Muscle layer of colon (tissue), 2 donors: ENCODE measurements around the gene IL4.

Experiments
- H3K27ac ChIP-seq: one replicate; pipeline ENCODE4 v1.7.0; 2013; ENCODE audit warnings: low read depth, mild to moderate bottlenecking, low read length, moderate library complexity
- H3K27me3 ChIP-seq, 2 donors: one replicate each; pipeline ENCODE4 v1.7.0; 2013; ENCODE audit warnings: low read length in 2 of 2, mild to moderate bottlenecking in 2 of 2; ENCODE audit not compliant: insufficient read depth in 2 of 2, control insufficient read depth in 1 of 2
- H3K36me3 ChIP-seq: one replicate; pipeline ENCODE4 v1.7.0; 2013; ENCODE audit warnings: mild to moderate bottlenecking, low read length; ENCODE audit not compliant: insufficient read depth
- H3K4me1 ChIP-seq: one replicate; pipeline ENCODE4 v1.7.0; 2013; ENCODE audit warnings: mild to moderate bottlenecking, low read length; ENCODE audit not compliant: insufficient read depth
- H3K4me3 ChIP-seq, 2 donors: one replicate each; pipeline ENCODE4 v1.7.0; 2013; ENCODE audit warnings: low read length in 2 of 2, low read depth in 1 of 2, mild to moderate bottlenecking in 1 of 2, moderate library complexity in 1 of 2
- H3K9ac ChIP-seq: one replicate; pipeline ENCODE4 v1.7.0; 2013; ENCODE audit warnings: low read length
- H3K9me3 ChIP-seq: one replicate; pipeline ENCODE4 v1.7.0; 2013; ENCODE audit warnings: mild to moderate bottlenecking, low read length
- donor health status: abdominal sarcoma.
- donor health status: Adenocarcinoma of cecum.

IL4 gene

DNA sequence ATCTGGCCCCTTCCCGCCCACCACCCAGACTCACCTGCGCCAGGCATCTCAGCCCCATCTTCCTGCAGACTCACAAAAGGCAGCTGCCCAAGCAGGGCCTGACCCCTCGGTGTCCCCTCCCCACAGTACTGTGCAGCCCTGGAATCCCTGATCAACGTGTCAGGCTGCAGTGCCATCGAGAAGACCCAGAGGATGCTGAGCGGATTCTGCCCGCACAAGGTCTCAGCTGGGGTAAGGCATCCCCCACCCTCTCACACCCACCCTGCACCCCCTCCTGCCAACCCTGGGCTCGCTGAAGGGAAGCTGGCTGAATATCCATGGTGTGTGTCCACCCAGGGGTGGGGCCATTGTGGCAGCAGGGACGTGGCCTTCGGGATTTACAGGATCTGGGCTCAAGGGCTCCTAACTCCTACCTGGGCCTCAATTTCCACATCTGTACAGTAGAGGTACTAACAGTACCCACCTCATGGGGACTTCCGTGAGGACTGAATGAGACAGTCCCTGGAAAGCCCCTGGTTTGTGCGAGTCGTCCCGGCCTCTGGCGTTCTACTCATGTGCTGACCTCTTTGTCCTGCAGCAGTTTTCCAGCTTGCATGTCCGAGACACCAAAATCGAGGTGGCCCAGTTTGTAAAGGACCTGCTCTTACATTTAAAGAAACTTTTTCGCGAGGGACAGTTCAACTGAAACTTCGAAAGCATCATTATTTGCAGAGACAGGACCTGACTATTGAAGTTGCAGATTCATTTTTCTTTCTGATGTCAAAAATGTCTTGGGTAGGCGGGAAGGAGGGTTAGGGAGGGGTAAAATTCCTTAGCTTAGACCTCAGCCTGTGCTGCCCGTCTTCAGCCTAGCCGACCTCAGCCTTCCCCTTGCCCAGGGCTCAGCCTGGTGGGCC, 13.9 kb upstream of the IL4 start:
- peaks cover 8% of the 10 kb centered on the region for H3K4me1 ChIP-seq

GRCh38 chr5:132661231-132662003, 12.4 kb upstream of the IL4 start:
- Histone ChIP-seq H3K9me3 (no peaks in the 10 kb centered on the region), H3K27ac (no peak overlapping the region)

More for the DNA sequence above, 13.9 kb upstream of the IL4 start:
- no peaks in the 10 kb centered on the region for H3K36me3 ChIP-seq
- no peak overlapping the region for H3K9ac ChIP-seq
- no peak overlapping the region for H3K4me3 ChIP-seq
- no peaks in the 10 kb centered on the region for H3K9me3 ChIP-seq
- H3K27ac ChIP-seq, result no peak overlapping the region
- peaks cover 5 to 23% of the 10 kb centered on the region in 2 donors for H3K27me3 ChIP-seq

GRCh38 chr5:132662004-132662401, 11.8 kb upstream of the IL4 start:
- H3K36me3 ChIP-seq, result no peaks in the 10 kb centered on the region
- no peak overlapping the region for H3K9ac ChIP-seq

More at GRCh38 chr5:132661231-132662003, 12.4 kb upstream of the IL4 start:
- no peak overlapping the region for H3K9ac ChIP-seq
- peaks cover 4% of the 10 kb centered on the region for H3K4me1 ChIP-seq
- H3K4me3 ChIP-seq, result no peak overlapping the region
- H3K36me3 ChIP-seq, result no peaks in the 10 kb centered on the region
- peaks cover 5 to 9% of the 10 kb centered on the region in 2 donors for H3K27me3 ChIP-seq

GRCh38 chr5:132662925-132663770, 10.6 kb upstream of the IL4 start:
- no peaks in the 10 kb centered on the region for H3K27me3 ChIP-seq
- H3K4me3 ChIP-seq, result no peak overlapping the region
- no peaks in the 10 kb centered on the region for H3K36me3 ChIP-seq
- H3K27ac ChIP-seq, result no peak overlapping the region
- no peaks in the 10 kb centered on the region for H3K9me3 ChIP-seq
- H3K9ac ChIP-seq, result no peak overlapping the region
- H3K4me1 ChIP-seq, result no peaks in the 10 kb centered on the region

More at GRCh38 chr5:132662004-132662401, 11.8 kb upstream of the IL4 start:
- no peaks in the 10 kb centered on the region for H3K4me1 ChIP-seq
- H3K27me3 ChIP-seq, result peaks cover 0 to 3% of the 10 kb centered on the region in 2 donors
- H3K4me3 ChIP-seq, result no peak overlapping the region
- H3K9me3 ChIP-seq, result no peaks in the 10 kb centered on the region
- H3K27ac ChIP-seq, result no peak overlapping the region

GRCh38 chr5:132663771-132664695, 9.8 kb upstream of the IL4 start:
- Histone ChIP-seq H3K9ac (no peak overlapping the region), H3K4me1 (no peaks in the 10 kb centered on the region), H3K27ac (no peak overlapping the region), H3K9me3 (no peaks in the 10 kb centered on the region), H3K36me3 (no peaks in the 10 kb centered on the region), H3K27me3 (no peaks in the 10 kb centered on the region), H3K4me3 (no peak overlapping the region)

GRCh38 chr5:132664696-132665209, 9.0 kb upstream of the IL4 start:
- Histone ChIP-seq H3K27me3 (no peaks in the 10 kb centered on the region), H3K27ac (no peak overlapping the region), H3K4me3 (no peak overlapping the region), H3K4me1 (no peaks in the 10 kb centered on the region), H3K36me3 (no peaks in the 10 kb centered on the region), H3K9me3 (no peaks in the 10 kb centered on the region), H3K9ac (no peak overlapping the region)

DNA sequence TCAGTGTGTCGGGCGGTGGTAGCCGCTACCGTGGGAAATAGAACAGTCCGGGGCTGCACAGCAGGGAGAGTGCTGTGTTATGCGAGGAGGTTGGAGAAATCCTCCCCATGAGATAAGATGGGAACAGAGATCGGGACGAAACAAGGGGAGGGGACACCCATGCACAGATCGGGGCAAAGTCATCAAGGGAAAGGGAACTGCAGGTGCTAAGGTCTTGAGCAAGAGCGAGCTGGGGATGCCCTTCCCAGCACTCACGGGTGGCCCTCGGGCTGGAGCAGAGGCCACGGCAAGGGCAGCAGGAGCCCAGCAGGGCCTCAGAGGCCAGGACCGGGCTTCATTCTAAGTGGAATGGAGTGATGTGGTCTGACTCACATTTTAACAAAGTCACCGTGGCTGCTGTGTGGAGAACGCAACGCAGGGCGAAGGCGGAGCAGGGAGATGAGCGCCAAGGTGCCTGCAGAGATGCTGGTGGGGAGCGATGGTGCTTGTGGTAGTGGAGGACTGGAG, 8.2 kb upstream of the IL4 start:
- Histone ChIP-seq H3K27ac (no peak overlapping the region), H3K4me3 (no peak overlapping the region), H3K4me1 (no peaks in the 10 kb centered on the region), H3K27me3 (no peaks in the 10 kb centered on the region), H3K9ac (no peak overlapping the region), H3K36me3 (no peaks in the 10 kb centered on the region), H3K9me3 (no peaks in the 10 kb centered on the region)

GRCh38 chr5:132666310-132667123, 7.3 kb upstream of the IL4 start:
- Histone ChIP-seq H3K27me3 (no peaks in the 10 kb centered on the region), H3K36me3 (no peaks in the 10 kb centered on the region), H3K4me1 (no peaks in the 10 kb centered on the region), H3K27ac (no peak overlapping the region), H3K9ac (no peak overlapping the region), H3K9me3 (no peaks in the 10 kb centered on the region), H3K4me3 (no peak overlapping the region)

DNA sequence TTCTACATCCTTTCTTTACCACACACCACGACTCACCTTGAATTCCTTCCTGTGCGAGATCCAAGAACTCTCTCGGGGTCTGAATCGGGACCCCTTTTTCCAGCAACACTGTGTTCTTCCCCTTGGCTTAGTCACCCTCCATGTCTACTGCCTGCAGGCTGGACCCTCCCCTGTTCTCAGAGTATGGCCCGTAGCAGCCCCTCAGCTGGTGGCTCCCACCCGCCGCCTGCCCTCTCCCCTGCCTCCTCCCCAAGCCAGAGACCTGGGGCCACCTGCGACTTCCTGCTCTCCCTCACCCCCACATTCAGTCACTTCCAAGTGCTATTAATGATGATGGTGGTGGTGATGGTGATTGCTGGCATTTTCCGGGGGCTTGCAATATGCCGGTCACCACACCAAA, 6.5 kb upstream of the IL4 start:
- no peak overlapping the region for H3K27ac ChIP-seq
- no peaks in the 10 kb centered on the region for H3K9me3 ChIP-seq
- no peak overlapping the region for H3K4me3 ChIP-seq
- H3K4me1 ChIP-seq, result no peaks in the 10 kb centered on the region
- no peaks in the 10 kb centered on the region for H3K27me3 ChIP-seq
- no peak overlapping the region for H3K9ac ChIP-seq
- no peaks in the 10 kb centered on the region for H3K36me3 ChIP-seq
